Non-pigmented ciliary epithelial cell (primary cell): Measurements from ENCODE around the gene KIAA1958.
"Not testable (repeated sequence)": the region's sequence is repeated elsewhere in the genome, so short reads cannot be mapped to it uniquely, and the experiment has no call there.

Experiments used
- DNase-seq: peaks from one replicate; pipeline ENCODE4 v3.0.0-alpha.2; 2010; ENCODE audit warnings: low read depth

KIAA1958 gene

GRCh38 chr9:112489876-112490666, 3.4 kb downstream of the KIAA1958 start:
- DNase-seq, result no peak

DNA sequence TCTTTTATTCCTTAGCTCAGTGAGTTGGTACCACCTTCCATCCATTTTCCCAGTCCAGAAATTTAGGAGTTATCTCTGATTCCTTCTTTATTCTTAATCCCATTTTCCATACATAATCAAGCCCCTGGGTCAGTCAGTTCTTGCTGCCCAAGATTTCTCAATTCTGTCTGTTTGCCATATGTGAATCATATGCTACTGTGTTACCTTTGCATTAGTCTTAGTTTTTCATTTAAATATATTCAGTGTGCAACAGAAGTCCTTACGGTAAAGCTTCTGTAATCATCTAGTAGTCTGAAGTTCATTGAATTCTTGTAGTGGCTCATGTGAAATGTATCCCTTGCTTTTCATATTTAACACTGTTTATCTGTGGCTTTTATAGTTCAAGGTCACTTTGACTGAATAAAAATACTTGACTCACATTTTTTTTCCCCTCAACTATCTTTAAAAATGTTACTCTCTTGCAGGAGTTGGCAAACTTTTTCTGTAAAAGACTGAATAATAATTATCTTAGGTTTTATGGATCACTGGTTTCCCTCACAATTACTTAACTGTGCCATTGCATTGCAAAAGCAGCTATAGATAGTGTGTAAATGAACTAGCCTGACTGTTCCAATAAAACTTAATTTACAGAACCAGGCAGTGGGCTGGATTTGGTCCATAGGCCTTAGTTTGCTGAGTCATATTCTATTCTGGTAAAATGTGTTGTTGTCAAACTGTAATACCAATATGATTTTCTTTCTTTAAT, 6.9 kb downstream of the KIAA1958 start:
- no peak for DNase-seq

DNA sequence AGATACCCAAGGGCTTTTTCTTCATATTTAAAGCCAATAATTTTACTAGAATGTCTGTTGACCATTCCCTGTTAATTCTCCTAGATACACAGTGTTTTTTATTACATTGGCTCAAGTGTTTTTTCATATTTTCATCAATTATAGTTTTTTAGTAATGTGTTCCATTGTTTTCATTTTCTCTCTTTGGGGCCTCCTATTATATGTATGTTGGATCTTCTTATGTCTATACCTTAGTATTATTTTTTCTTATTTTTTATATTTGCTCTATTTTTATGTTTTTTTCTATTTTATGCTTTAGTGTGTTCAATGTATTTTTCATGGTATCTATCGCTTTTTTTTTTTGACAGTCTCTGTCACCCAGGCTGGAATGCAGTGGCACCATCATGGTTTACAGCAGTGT, 7.5 kb downstream of the KIAA1958 start:
- no peak for DNase-seq

DNA sequence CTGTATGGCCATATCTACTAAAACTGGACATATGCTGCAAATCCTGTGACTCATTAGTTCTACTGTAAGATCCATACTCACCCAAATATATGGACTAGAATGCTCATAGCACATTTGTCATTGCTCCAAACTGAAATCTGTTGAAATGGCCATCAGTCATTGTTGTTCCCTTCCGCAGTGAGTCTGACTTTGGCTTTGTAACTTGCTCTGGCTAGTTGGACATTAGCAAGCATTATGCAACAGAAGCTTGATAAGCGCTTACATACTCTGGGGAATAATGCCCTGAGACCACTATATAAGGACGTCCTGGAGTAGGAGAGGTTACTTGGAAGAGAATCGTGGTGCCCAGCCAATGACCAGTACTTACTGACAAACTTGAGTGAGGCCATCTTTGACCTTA, 9.0 kb downstream of the KIAA1958 start:
- no peak for DNase-seq

DNA sequence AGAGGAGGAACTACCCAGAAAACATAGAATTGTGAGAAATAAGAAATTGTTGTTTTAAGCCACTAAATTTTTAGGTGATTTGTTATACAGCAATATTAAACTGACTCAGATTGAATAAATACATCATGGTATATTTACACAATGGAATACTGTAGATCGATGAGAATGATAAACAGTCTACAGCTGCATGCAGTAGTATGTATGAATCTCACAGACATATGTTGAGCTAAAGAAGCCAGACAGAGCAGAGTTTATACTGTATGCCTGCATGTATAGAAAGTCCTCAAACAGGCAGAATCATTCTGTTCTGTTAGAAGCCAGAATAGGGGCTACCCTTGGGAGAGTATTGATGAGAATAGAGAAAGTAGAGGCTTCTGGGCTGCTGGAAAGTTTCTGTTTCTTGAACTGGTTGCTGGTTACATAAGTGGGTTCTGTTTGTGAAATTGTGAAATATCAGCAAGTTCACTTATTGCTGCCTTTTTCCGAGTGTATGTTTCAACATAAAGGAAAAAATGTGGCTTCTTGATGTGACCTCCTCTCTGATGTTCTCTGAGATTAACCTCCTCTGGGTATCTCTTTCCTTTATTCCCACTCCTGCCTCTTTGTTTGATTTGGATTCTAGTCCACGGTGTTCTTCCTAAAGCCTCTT, 9.6 kb downstream of the KIAA1958 start:
- no peak for DNase-seq

DNA sequence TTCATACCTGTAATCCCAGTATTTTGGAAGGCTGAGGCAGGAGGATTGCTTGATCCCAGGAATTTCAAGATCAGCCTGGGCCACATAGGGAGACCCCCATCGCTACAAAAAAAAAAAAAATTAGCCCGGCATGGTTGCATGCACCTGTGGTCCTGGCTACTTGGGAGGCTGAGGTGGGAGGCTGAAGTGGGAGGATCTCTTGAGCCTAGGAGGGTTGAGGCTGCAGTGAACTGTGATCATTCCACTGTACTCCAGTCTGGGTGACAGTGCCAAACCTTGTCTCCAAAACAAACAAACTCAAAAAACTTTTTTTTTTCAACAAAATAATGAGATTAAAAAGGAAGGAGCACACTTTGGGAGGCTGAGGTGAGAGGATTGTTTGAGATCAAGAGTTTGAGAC, 14.2 kb downstream of the KIAA1958 start:
- DNase-seq, result no peak

DNA sequence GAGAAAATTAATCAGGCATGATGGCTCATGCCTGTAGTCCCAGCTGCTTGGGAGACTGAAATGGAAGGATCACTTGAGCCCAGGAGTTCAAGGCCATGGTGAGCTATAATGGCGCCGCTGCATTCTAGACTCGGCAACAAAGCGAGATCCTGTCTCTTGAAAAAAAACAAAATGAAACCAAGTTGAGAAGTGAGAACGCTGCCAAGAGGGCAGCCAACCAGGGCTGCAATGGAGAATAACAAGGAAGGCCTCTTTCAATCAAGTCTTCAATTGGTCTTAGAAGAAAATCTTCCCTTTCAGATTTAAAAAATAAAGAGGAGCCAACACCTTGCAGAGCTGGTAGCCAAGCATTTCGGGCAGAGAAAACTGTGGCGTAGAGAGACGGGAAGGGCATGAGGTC, 14.7 kb downstream of the KIAA1958 start:
- DNase-seq, result no peak

GRCh38 chr9:112502175-112502946, 15.7 kb downstream of the KIAA1958 start:
- DNase-seq, result no peak

- no peak for DNase-seq
Measured at GRCh38 chr9:112503170-112503569, 16.5 kb downstream of the KIAA1958 start.

GRCh38 chr9:112505086-112505485, 18.5 kb downstream of the KIAA1958 start:
- no peak for DNase-seq

GRCh38 chr9:112505607-112506006, 19.0 kb downstream of the KIAA1958 start:
- DNase-seq, result no peak

DNA sequence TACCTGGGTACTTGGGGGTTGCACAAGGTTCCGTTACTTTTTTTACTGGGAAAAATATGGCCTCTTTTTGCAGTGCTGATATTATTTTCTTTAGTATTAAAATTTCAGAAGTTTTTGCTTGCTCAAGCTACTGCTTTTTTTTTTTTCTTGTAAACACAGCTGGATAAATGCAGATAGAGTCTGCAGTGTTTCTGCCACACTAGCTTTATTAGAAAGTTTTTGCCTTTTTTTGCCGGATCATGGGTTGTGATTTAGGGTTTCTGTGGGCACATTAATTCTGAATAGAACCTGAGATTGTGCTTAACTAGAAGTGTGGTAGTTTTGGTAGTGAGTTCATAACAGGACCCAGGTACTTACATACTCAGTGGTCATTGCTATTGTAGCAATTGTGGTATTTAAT, 19.9 kb downstream of the KIAA1958 start:
- no peak for DNase-seq

DNA sequence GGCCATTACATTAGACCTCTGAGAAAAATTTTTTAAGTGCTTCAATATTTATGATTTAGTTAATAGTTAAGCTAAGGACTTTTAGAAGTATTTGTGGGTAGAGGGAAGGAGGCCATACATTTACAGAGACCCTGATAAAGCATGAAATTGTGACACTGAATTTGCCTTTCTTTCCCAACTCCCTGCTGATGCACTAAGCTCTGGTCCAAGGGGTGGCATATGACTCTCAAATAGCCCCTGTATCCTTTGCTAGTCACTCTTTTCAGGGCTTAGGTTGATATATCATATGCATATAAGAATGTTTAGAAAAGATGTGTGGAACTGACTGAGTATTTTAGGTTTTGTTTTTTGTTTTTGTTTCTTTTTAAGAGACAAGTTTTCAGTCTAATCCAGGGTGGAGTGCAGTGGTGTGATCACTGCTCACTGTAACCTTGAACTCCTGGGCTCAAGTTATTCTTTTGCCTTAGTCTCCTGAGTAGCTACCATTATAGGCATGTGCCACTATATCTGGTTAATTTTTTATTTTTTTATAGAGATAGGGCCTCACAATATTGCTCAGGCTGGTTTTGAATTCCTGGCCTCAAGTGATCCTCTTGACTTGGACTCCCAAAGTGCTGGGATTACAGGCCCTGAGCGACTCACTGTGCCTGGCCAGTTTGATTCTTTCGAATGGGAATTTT, 20.5 kb downstream of the KIAA1958 start:
- no peak for DNase-seq

- DNase-seq, result no peak
Measured at GRCh38 chr9:112508377-112508776, 21.8 kb downstream of the KIAA1958 start.

DNA sequence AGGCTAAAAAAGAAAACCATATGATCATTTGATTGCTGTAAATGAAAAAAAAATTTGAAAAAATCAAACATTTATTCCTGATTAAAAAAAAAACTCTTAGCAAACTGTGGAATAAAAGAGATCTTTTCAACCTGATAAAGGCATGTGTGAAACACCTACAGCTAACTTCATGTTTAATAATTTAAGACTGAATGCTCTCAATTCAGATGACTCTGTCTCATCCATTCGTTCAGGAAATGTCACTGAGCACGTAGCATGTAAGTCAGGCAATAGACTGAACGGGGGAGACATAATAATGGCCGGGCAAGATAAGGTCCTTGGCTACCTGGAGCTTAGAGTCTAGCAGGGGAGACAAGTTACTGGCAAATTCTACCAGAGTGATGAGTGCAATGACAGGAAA, 25.8 kb downstream of the KIAA1958 start:
- DNase-seq, result not testable (repeated sequence)

GRCh38 chr9:112516769-112517168, 30.1 kb downstream of the KIAA1958 start:
- no peak for DNase-seq

DNA sequence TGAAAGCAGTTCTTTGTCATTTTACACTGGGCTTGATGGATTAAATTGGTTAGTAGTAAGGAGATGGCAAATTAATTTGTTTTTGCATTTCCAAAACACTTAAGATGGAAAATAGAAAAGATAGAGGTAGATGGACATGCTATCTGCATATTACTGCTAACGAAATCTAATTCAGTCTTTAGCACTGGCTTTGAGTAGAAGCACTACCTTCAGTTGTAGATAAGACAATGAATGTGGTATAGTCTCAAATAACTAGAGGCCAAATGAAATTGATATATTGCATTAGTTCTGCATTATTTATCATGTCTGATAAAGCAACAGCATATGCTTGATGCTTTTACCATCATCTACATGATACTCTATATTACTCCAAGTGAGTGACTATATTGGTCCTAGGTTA, 33.4 kb downstream of the KIAA1958 start:
- DNase-seq, result no peak

DNA sequence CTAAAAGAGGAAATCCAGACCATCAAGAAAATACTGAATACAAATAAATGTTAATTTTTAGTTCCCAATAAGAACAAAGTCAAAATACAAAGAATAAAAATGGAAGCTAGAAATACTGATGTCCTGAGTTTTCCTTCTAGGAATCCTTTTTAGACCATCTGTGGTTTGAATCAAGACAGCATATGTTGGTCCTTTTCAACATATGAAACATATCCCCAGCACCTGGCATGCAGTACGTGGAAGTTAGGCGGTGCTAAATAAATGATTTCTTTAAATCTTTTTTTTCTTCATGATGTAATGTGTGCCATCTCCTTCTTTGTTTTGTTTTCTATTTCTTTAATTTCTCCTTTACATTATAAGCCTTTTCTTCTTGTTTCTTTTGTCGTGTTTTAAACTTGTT, 34.0 kb downstream of the KIAA1958 start:
- no peak for DNase-seq

- no peak for DNase-seq
Measured at GRCh38 chr9:112526973-112527372, 40.3 kb downstream of the KIAA1958 start.

DNA sequence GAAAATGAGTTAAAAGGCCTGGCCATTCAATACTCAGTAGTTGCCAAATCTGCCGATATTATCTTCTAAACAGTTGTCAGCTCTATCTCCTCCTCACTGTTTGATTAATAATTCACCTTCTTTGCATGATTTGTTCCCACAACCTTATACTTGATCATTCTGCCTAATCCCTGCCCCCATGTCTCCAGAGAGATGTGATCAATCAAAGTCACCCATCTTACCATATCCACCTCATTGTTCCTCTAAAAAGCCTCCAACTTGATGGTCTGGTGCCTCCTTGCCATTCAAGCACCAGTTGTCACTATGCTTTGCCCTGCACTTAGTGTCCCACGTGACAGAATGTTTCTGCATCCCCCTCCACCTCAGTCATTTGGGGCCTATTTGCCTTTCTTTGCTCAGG, 41.3 kb downstream of the KIAA1958 start:
- DNase-seq, result no peak

DNA sequence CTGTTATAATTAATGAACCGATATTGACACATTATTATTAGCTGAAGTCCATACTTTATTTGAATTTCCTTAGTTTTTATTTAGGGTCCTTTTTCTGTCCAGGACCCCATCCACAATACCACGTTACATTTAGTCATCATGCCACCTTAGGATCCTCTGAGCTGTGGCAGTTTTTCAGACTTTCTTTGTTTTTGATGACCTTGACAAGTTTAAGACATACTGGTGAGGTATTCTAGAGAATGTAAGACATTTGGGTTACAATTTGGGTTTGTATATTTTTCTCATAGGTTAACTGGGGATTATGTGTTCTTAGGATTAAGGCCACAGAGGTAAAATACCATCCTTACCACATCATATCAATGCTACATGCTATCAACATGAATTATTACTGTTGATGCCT, 42.7 kb downstream of the KIAA1958 start:
- no peak for DNase-seq

- no peak for DNase-seq
Measured at GRCh38 chr9:112530751-112531205, 44.2 kb downstream of the KIAA1958 start.
